Fibroblast of lung (primary cell): Measurements from ENCODE around the gene KLK11.

ENCODE experiments used
- EZH2 ChIP-seq: IDR thresholded peaks from 2 replicates; pipeline ENCODE4 v1.5.1; 2012; ENCODE audit warnings: low read length, control low read depth, mild to moderate bottlenecking; ENCODE audit errors: missing control alignments
- TF ChIP-seq, protein P1 (sequence below), 2 donors: IDR thresholded peaks in 1 of 2; conservative IDR thresholded peaks in 1 of 2; 1 replicate in 1 of 2; 2 replicates in 1 of 2; pipeline ENCODE4 v1.5.1; 2011 to 2012; ENCODE audit warnings: low read length in 2 of 2, control low read depth in 1 of 2, inconsistent platforms in 1 of 2, low read depth in 1 of 2, mild to moderate bottlenecking in 1 of 2

- TF ChIP-seq, protein P1, sequence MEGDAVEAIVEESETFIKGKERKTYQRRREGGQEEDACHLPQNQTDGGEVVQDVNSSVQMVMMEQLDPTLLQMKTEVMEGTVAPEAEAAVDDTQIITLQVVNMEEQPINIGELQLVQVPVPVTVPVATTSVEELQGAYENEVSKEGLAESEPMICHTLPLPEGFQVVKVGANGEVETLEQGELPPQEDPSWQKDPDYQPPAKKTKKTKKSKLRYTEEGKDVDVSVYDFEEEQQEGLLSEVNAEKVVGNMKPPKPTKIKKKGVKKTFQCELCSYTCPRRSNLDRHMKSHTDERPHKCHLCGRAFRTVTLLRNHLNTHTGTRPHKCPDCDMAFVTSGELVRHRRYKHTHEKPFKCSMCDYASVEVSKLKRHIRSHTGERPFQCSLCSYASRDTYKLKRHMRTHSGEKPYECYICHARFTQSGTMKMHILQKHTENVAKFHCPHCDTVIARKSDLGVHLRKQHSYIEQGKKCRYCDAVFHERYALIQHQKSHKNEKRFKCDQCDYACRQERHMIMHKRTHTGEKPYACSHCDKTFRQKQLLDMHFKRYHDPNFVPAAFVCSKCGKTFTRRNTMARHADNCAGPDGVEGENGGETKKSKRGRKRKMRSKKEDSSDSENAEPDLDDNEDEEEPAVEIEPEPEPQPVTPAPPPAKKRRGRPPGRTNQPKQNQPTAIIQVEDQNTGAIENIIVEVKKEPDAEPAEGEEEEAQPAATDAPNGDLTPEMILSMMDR (conservative IDR thresholded peaks at IDR 0.05 in 1 of 2, IDR thresholded peaks at IDR 0.05 in 1 of 2; ENCODE audit: low read depth in 1 of 2, low read length in 2 of 2), result no peak
- TF ChIP-seq EZH2, result no peak
These were observed 20.6 kb upstream of the KLK11 start for GRCh38 chr19:51047031-51047335.
